Measurements from ENCODE around the gene DSCAML1.
A peak's percentile ranks its signal among the peaks of the same experiment; 100 is the strongest.

Gene DSCAML1

GRCh38 chr11:117750357-117750756 is 46.7 kb downstream of the DSCAML1 start:
- DNase-seq = no peak

- no peak for DNase-seq
These were observed 47.5 kb downstream of the DSCAML1 start for GRCh38 chr11:117749541-117749910.

- DNase-seq = no peak
These were observed 48.1 kb downstream of the DSCAML1 start for GRCh38 chr11:117748771-117749540.

- no peak for DNase-seq
These were observed 49.1 kb downstream of the DSCAML1 start for GRCh38 chr11:117747892-117748291.

- no peak for DNase-seq
These were observed 51.7 kb downstream of the DSCAML1 start for GRCh38 chr11:117745346-117745745.

GRCh38 chr11:117744471-117745150 is 52.4 kb downstream of the DSCAML1 start:
- no peak for DNase-seq

GRCh38 chr11:117743121-117743815 is 53.7 kb downstream of the DSCAML1 start:
- peak; percentile 76 for DNase-seq

GRCh38 chr11:117738246-117738957 is 58.6 kb downstream of the DSCAML1 start:
- DNase-seq = no peak

- DNase-seq = no peak
These were observed 61.6 kb downstream of the DSCAML1 start for GRCh38 chr11:117735350-117735977.

GRCh38 chr11:117734601-117735024 is 62.4 kb downstream of the DSCAML1 start:
- DNase-seq = no peak

- DNase-seq = no peak
These were observed 63.7 kb downstream of the DSCAML1 start for GRCh38 chr11:117733316-117733715.

GRCh38 chr11:117731722-117732290 is 65.2 kb downstream of the DSCAML1 start:
- DNase-seq = no peak

GRCh38 chr11:117730208-117730800 is 66.7 kb downstream of the DSCAML1 start:
- no peak for DNase-seq

GRCh38 chr11:117725048-117725734 is 71.8 kb downstream of the DSCAML1 start:
- DNase-seq = no peak

GRCh38 chr11:117724621-117725020 is 72.4 kb downstream of the DSCAML1 start:
- DNase-seq = no peak

- DNase-seq = no peak
These were observed 72.9 kb downstream of the DSCAML1 start for GRCh38 chr11:117724104-117724503.

GRCh38 chr11:117723277-117724024 is 73.6 kb downstream of the DSCAML1 start:
- no peak for DNase-seq

- no peak for DNase-seq
These were observed 74.9 kb downstream of the DSCAML1 start for GRCh38 chr11:117722082-117722481.

- DNase-seq = peak; percentile 42
These were observed 76.9 kb downstream of the DSCAML1 start for GRCh38 chr11:117720061-117720511.

GRCh38 chr11:117719480-117719879 is 77.5 kb downstream of the DSCAML1 start:
- DNase-seq = no peak
